GM12878 (cell line): Measurements from ENCODE around the gene HIP1. TPM values are rescaled to one million over a fixed set of nuclear protein-coding genes. Genes with fewer than 3 reads are reported as not detected.

Experiments
- ATAC-seq: fragments of 200-7000 bp; cut with Tn5 transposase; 3 replicates; pipeline ENCODE4 v1.9.1; 2020; ENCODE audit warnings: mild to moderate bottlenecking, moderate library complexity
- BruUV-seq: library from RNA; stranded (reverse); fragments of 400-500 nt; replicated peaks from 2 replicates; lab custom pipeline; 2021; lab: Mats Ljungman, UMichigan
- CTCF ChIA-PET: fragments of 300-600 bp; sonication (Branson Sonifier 250); formaldehyde crosslinking; extraction: SDS; loops from one replicate; lab custom pipeline; 2021; ENCODE audit warnings: inconsistent platforms; lab: Yijun Ruan, JAX
- POLR2A ChIA-PET: fragments of 350-600 bp; formaldehyde crosslinking; extraction: SDS; loops from one replicate; lab custom pipeline; 2021; ENCODE audit warnings: inconsistent platforms; lab: Charles Lee
- RAD21 ChIA-PET: fragments of 300-600 bp; sonication (Branson Sonifier 250); formaldehyde crosslinking; loops from one replicate; lab custom pipeline; 2023; ENCODE audit warnings: antibody characterized with exemption; ENCODE audit not compliant: unreplicated experiment; lab: Charles Lee
- SMC1A ChIA-PET: fragments of 300-600 bp; sonication (Branson Sonifier 250); formaldehyde crosslinking; loops from one replicate; lab custom pipeline; 2023; ENCODE audit not compliant: unreplicated experiment, uncharacterized antibody; lab: Charles Lee
- DNase-seq: peaks from one replicate; pipeline ENCODE4 v3.0.0-alpha.2; 2011; ENCODE audit warnings: low read depth, low spot score
- FAIRE-seq: peaks from 3 replicates; lab custom pipeline; 2011; peaks lifted over from hg19 to GRCh38; lab: Jason Lieb, UNC
- H2AFZ ChIP-seq: 2 replicates; pipeline ENCODE4 v1.6.0; 2011; ENCODE audit warnings: low read depth, low read length, control low read depth; ENCODE audit not compliant: control insufficient read depth
- H3K27ac ChIP-seq: 2 replicates; pipeline ENCODE4 v1.5.1; 2011; ENCODE audit warnings: control low read depth; ENCODE audit not compliant: control insufficient read depth, insufficient read depth
- H3K27me3 ChIP-seq, 2 experiments: replicated peaks in 1 of 2; 2 replicates each; pipeline versions ENCODE4 v1.6.0 to v1.6.1; 2011; ENCODE audit warnings: low read length in 1 of 2; ENCODE audit not compliant: control insufficient read depth in 2 of 2, insufficient read depth in 2 of 2
- H3K36me3 ChIP-seq, 2 experiments: 2 replicates each; pipeline ENCODE4 v1.5.1; 2011; ENCODE audit warnings: low read length in 1 of 2; ENCODE audit not compliant: control insufficient read depth in 2 of 2, insufficient read depth in 2 of 2
- H3K4me1 ChIP-seq: 2 replicates; pipeline ENCODE4 v1.6.1; 2011; ENCODE audit warnings: mild to moderate bottlenecking, low read length, moderate library complexity, mixed read lengths; ENCODE audit not compliant: control insufficient read depth, insufficient read depth
- H3K4me2 ChIP-seq: 2 replicates; pipeline ENCODE4 v1.6.0; 2011; ENCODE audit warnings: control low read depth; ENCODE audit not compliant: control insufficient read depth, insufficient read depth
- H3K4me3 ChIP-seq: fragments of 200-600 bp; sonication (generic); 2 replicates; pipeline ENCODE4 v1.5.1; 2016
- H3K79me2 ChIP-seq: 2 replicates; pipeline ENCODE4 v1.6.0; 2011; ENCODE audit warnings: low read length; ENCODE audit not compliant: control insufficient read depth, insufficient read depth
- H3K9ac ChIP-seq: 2 replicates; pipeline ENCODE4 v1.8.0; 2011; ENCODE audit warnings: low read length, control low read depth, mixed read lengths; ENCODE audit not compliant: control insufficient read depth, insufficient read depth
- H3K9me3 ChIP-seq: replicated peaks from 3 replicates; pipeline ENCODE4 v1.5.1; 2011; ENCODE audit warnings: mild to moderate bottlenecking, low read length; ENCODE audit not compliant: control insufficient read depth, insufficient read depth
- H4K20me1 ChIP-seq: 2 replicates; pipeline ENCODE4 v1.6.0; 2011; ENCODE audit not compliant: control insufficient read depth, insufficient read depth
- CBX5 ChIP-seq: sonication (generic); IDR thresholded peaks from 2 replicates; pipeline ENCODE4 v1.6.1; 2016; ENCODE audit warnings: low read depth, moderate library complexity, mild to moderate bottlenecking, inconsistent platforms
- CHD4 ChIP-seq: fragments of 200-600 bp; sonication (generic); IDR thresholded peaks from 2 replicates; pipeline ENCODE4 v1.6.1; 2016; ENCODE audit warnings: mild to moderate bottlenecking
- CUX1 ChIP-seq: IDR thresholded peaks from 2 replicates; pipeline ENCODE4 v1.6.1; 2012; ENCODE audit warnings: improper control_type of control experiment, low read depth, low read length; ENCODE audit not compliant: insufficient replicate concordance
- ESRRA ChIP-seq: IDR thresholded peaks from 2 replicates; pipeline ENCODE4 v1.6.1; 2012; ENCODE audit warnings: mild to moderate bottlenecking, low read length, improper control_type of control experiment
- SMARCA5 ChIP-seq: fragments of 450-650 bp; IDR thresholded peaks from 2 replicates; pipeline ENCODE4 v1.6.1; 2017; ENCODE audit warnings: mild to moderate bottlenecking
- ZNF207 ChIP-seq: fragments of 450-650 bp; IDR thresholded peaks from 2 replicates; pipeline ENCODE4 v1.6.1; 2014; ENCODE audit warnings: antibody characterized with exemption, mild to moderate bottlenecking, borderline replicate concordance
- ZNF217 ChIP-seq: fragments of 450-650 bp; IDR thresholded peaks from 2 replicates; pipeline ENCODE4 v1.6.1; 2017; ENCODE audit warnings: antibody characterized with exemption, mild to moderate bottlenecking
- ZNF384 ChIP-seq: IDR thresholded peaks from 2 replicates; pipeline ENCODE4 v1.6.1; 2012; ENCODE audit warnings: low read depth, mild to moderate bottlenecking, low read length, improper control_type of control experiment, borderline replicate concordance
- ZNF592 ChIP-seq: fragments of 450-650 bp; IDR thresholded peaks from 2 replicates; pipeline ENCODE4 v1.6.1; 2017; ENCODE audit warnings: mild to moderate bottlenecking, moderate library complexity
- WGBS: methylation state at CpG from one replicate; pipeline ENCODE4 v1.1.6; 2016; ENCODE audit warnings: low lambda C conversion rate; ENCODE audit not compliant: insufficient replicate concordance, insufficient coverage; ENCODE audit errors: missing lambda C conversion rate; 5-methylcytosine and 5-hydroxymethylcytosine counted together
- in situ Hi-C: fragments of 300-500 bp; cut with MboI; formaldehyde crosslinking; loops from 9 replicates; pipeline ENCODE4 v1.14.3; 2018; ENCODE audit warnings: mixed read lengths
- intact Hi-C: fragments of 100-400 bp; cut with micrococcal nuclease; formaldehyde crosslinking; loops from one replicate; pipeline ENCODE4 v1.14.2; 2022; ENCODE audit not compliant: unreplicated experiment
- polyA plus RNA-seq, 11 experiments: library from polyadenylated mRNA; depleted of rRNA in 4 of 11; unstranded in 6 of 11; stranded (reverse) in 5 of 11; fragments of >200 nt; fragmentation: Nextera tagmentation in 4 of 11; fragmentation: Illumina TruSeq in 1 of 11; extraction: Ambion mirVana in 4 of 11; extraction: Trizol in 1 of 11; gene quantifications; 1 replicate in 1 of 11; 2 replicates in 10 of 11; pipeline versions ENCODE4 v1.2.1 to v1.2.3, GENCODE V29; 2011 to 2016; ENCODE audit warnings: inconsistent platforms in 2 of 11, missing spikeins in 2 of 11, low read depth in 1 of 11
- total RNA-seq, 4 experiments: library from RNA; depleted of rRNA in 3 of 4; stranded (reverse); fragments of >200 nt in 3 of 4; fragmentation: Illumina TruSeq in 1 of 4; extraction: Trizol in 1 of 4; gene quantifications; 2 replicates each; pipeline versions ENCODE4 v1.2.1 to v1.2.3, GENCODE V29; 2013 to 2021
- TF ChIP-seq, protein P1 (sequence below): fragments of 450-650 bp; IDR thresholded peaks from 2 replicates; pipeline ENCODE4 v1.6.1; 2017; ENCODE audit warnings: low read depth, mild to moderate bottlenecking, moderate library complexity

The HIP1 gene
- total and polyA plus RNA-seq, 10 of the 15 experiments (the other 5 are each of a cell fraction or from before 2014, with no cell fraction given) = 1.2 to 9.7 (median 3.2) TPM

DNA sequence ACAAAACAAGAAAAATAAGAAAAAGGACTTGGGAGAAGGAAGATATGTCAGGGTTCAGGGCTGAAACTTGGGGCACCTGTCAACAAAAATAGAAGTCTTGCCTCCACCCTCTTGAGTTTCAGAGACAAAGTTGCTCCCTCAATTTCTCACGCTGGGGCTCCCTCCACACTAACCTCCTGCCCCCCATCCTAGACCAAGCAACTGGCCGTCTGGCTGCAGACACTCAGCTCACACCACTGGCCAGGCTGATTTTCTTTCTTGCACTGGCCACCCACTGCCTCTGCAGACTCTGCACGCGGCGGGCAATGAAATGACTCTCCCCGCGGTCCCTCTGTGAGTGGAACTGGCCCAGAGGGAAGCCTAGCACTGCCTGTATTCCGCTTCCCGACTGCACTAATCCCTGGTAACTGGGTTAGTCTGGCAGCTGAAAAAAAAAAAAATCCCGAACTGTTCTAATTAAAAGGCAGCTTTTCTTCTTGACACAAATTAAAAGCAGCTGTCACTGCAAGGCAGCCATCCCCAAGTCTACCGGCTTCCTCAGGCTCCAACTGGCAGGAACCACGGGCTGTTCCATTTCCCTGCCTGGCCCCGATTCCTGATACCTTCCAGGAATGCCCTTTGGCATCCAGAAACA, 163.1 kb downstream of the HIP1 start:
- TF ChIP-seq ZNF592 (no peak), SMARCA5 (no peak), CHD4 (no peak), CUX1 (no peak), ZNF207 (no peak), ESRRA (no peak), ZNF384 (no peak), ZNF217 (no peak), CBX5 (no peak)
- TF ChIP-seq, protein P1, sequence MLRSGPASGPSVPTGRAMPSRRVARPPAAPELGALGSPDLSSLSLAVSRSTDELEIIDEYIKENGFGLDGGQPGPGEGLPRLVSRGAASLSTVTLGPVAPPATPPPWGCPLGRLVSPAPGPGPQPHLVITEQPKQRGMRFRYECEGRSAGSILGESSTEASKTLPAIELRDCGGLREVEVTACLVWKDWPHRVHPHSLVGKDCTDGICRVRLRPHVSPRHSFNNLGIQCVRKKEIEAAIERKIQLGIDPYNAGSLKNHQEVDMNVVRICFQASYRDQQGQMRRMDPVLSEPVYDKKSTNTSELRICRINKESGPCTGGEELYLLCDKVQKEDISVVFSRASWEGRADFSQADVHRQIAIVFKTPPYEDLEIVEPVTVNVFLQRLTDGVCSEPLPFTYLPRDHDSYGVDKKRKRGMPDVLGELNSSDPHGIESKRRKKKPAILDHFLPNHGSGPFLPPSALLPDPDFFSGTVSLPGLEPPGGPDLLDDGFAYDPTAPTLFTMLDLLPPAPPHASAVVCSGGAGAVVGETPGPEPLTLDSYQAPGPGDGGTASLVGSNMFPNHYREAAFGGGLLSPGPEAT = no peak
- RAD21 ChIA-PET = no interaction called here

More for the DNA sequence above, 163.1 kb downstream of the HIP1 start:
- H3K36me3 ChIP-seq = no peaks in the 10 kb centered on the region
- intact Hi-C loops = no loop called here
- no peak for FAIRE-seq
- H3K9ac ChIP-seq = no peak overlapping the region
- CTCF ChIA-PET = no interaction called here
- no TSS peak for BruUV-seq
- H3K9me3 ChIP-seq = no peaks in the 10 kb centered on the region
- no peak overlapping the region for H3K4me3 ChIP-seq
- DNase-seq = no peak
- H3K4me1 ChIP-seq = peaks cover 3% of the 10 kb centered on the region
- H3K27ac ChIP-seq = no peak overlapping the region
- no peak overlapping the region for H2AFZ ChIP-seq
- in situ Hi-C loops = no loop called here
- H3K4me2 ChIP-seq = no peak overlapping the region
- WGBS = 84% methylated on average over 13 of the region's 13 CpGs
- SMC1A ChIA-PET = interaction anchor here (0.6 to 0.8 kb wide), 2 partner anchors 187 to 1253 kb away, joined by 3 read pairs; no protein-coding TSS in a partner anchor
- no peaks in the 10 kb centered on the region for H4K20me1 ChIP-seq
- POLR2A ChIA-PET = no interaction called here
- H3K79me2 ChIP-seq = no peaks in the 10 kb centered on the region
- H3K27me3 ChIP-seq = no peaks in the 10 kb centered on the region
- ATAC-seq = no peak
